EH (cell line): ENCODE measurements around the gene FBN1.

ENCODE experiments used
- DNase-seq: peaks from one replicate; pipeline ENCODE4 v3.0.0-alpha.2; 2015; ENCODE audit warnings: low read depth

The FBN1 gene

GRCh38 chr15:48554112-48554511 is 91.4 kb downstream of the FBN1 start:
- no peak for DNase-seq

DNA sequence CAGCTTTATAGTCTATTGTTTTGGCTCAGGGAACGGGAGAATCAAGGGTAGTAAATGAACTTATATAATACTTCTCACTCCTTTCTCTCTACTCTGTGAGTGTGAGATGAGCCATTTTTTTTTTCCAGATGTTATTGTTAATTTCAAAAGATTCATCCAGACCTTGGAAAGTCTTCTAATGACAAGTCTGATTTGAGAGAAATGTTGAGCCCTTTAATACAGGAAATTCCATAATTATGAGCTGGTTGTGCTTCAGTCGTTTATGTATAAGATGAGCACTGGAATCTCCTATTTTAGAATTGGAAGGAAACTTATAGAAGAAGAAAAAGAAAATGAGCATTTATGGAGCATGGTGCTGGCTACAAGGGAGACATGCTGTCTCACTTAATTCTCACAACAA is 92.0 kb downstream of the FBN1 start:
- peak; percentile 83 for DNase-seq

DNA sequence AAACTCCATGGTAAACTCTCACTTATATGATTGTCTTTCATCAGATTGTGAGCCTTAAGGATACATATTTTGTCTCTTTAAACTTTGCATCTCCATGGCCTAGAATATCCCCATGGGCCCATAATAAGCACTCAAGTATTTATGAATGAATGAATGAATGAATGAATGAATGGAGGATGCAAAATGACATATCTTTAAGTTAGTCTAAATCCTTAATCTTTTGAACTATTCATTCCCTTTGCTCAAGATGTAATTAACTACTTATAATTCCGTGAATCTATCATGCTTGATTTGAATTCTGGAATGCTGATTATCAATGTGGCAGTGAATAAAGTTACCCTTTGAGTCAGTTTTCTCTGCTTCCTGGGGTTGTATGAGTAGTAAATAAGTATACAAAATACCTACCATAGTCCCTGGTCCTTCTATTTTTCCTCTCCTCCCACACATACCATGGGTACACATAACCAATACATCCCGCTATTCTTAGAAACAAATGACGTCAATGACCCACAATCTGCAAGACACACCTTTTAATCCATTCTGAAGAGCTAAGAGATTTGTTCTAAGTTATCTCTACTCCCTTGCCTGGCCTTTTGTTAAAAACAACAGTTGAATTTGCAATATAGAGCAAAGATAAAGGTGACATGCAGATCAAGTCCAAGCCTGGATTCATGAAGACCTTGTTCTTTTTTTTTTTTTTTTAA is 94.5 kb downstream of the FBN1 start:
- DNase-seq: no peak

GRCh38 chr15:48548455-48548854 is 97.1 kb downstream of the FBN1 start:
- no peak for DNase-seq

DNA sequence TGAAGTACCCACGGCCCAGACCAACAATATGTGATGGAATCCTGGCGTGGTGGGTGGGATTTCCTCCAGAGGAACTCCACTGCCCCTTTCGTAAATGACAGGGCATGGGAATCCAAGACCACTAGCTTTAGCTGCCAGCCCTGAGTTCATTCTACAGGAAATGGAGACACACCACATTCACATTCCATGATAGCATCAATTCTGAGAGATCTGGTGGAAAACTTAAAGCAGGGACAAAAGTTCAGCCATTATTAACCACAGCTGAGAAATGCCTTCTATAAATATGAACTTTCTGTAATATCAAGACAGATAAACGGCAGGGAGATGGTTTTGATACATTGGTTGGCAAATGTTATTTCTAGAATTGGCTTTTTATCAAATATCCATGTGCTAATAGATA is 98.2 kb downstream of the FBN1 start:
- peak; percentile 85 for DNase-seq

DNA sequence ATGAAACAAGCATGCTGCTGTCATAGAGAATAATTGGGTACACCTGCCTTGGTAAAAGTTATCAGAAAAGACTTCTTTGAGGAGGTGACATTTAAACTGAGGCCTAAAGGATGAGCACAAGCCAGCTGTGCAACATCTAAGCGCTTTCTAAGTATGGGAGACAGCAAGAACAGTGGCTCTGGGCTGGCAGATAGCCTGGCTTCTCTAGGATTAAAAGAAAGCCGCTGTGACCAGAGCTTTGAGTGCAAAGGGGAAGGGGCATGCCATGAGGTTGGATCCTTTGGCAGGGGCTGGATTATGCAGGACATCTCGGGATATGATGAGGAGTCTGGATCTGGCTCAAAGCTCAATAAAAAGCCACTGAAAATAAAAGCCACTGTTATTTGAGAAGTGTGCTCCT is 99.2 kb downstream of the FBN1 start:
- no peak for DNase-seq

- DNase-seq: peak; percentile 73
These were observed 100.7 kb downstream of the FBN1 start for GRCh38 chr15:48544778-48545177.

DNA sequence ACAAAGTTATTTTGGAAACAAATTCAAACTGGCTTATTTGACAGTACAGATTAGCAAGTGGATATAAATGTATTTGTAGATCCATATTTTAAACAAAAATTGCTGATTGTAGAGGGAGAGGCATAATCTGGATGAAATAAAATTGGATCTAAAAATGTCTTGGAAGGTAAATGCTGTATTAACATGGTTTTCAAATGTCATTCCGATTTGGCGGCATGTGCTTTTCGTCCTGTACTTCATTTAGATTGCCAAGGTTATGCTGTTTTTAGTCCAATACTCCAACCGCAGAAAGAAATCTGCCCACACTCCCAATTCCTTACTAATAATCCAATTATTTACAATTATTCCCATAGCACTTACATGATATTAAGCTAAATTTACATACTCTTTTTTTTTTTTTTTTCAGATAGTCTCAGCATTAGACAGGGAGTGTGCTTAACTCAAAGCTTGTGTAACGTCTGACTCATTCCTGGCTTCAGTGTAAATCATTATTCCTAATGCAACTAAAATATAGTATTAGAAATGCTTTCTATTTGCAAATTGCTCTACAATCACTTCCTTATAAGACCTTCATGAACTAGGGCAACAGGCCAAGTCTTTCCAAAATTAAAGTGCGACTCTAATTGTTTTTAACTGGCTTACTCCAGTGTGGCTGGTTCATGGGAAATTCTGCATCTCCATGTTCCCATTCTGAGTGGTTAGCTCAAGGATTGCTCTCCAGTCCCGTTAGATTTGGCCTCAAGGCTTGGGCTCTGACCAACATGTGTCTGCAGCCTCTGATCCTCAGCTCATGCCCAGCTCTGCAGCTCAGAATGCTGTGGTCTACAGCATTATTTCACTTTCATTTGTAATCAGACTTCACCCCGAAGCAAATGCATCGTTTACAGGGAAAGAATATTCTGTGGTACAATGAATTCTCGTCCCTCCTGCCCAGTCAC is 103.9 kb downstream of the FBN1 start:
- DNase-seq: peak; percentile 97

- DNase-seq: no peak
These were observed 104.8 kb downstream of the FBN1 start for GRCh38 chr15:48540756-48541155.

GRCh38 chr15:48538941-48539340 is 106.6 kb downstream of the FBN1 start:
- no peak for DNase-seq

DNA sequence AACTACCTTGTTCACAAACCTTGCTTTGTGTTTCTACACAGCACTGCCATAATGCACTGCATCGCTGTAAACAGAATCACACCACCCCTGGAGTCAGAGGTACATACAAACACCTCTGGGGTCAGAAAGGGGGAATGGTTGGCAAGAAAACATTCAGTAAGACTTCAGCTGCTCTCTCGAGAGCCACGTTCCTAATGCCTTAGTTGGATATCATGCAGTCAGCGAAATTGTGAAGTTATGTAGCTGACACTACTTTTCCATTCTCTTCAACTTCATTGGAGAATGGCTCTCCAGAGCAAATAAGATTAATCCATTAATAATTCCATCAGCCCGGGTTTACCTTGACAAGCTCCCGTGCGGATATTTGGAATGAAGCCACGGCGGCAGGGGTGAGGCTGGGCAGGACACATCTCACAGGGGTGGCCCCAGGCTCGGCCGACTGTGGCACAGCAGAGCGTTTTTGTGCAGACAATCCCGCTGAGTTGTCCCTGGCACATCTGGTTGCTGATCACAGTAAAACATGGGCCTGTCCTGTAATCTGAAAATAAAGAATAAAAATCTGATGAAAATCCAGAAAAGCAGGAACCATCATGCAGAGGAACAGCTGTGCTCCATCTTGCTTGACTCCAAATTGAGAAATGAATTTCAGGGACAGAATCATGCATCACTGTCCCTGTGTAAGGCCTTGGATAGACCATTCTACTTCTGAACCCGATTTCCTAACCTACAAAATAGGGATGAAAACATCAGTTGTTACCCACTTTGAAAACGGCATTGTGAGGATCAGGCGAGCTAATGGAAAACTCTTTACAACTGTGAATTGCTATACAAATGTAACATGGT is 108.0 kb downstream of the FBN1 start:
- DNase-seq: peak; percentile 58

GRCh38 chr15:48536681-48537091 is 108.8 kb downstream of the FBN1 start:
- DNase-seq: peak; percentile 84

GRCh38 chr15:48533982-48534381 is 111.5 kb downstream of the FBN1 start:
- DNase-seq: peak; percentile 30

GRCh38 chr15:48532946-48533345 is 112.6 kb downstream of the FBN1 start:
- DNase-seq: peak; percentile 31

DNA sequence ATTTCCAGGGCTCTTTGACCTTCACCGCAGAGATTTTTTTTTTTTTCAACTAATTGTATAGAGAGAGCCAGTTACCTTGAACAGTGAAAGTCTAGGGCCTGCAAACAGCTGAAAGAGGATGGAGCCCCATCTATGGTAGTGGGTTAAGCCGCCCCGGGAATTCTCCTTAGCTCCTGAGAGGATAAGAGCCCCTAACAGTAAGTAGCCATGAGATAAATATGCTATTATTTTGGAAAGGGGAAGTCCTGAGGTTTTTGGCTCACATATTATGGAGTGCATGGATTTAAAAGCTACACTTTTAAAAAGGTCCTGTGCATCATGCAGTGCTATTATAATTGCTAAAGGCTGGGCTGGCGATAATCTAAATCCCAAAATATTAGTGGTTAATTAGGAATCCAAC is 115.0 kb downstream of the FBN1 start:
- DNase-seq: no peak

DNA sequence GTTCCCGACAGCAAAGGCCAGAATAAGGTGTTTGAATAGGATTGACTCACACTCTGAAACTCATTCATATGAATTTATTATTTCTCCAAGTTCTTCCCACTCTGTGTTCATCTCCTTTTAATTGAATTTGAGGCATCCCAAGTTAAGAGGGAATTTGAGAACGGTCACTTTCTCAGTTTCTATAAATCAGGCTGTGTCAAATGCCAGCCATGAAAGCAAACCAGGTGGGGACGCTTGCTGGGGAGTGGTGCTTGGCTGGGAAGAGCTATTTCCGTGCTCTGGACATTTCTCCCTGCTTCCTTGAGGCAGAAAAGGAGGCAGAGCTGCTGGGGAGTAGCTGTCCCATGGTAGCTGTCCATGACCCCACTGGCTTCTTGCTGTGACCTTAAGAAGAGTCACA is 116.6 kb downstream of the FBN1 start:
- DNase-seq: no peak

- DNase-seq: no peak
These were observed 118.0 kb downstream of the FBN1 start for GRCh38 chr15:48527517-48527916.

DNA sequence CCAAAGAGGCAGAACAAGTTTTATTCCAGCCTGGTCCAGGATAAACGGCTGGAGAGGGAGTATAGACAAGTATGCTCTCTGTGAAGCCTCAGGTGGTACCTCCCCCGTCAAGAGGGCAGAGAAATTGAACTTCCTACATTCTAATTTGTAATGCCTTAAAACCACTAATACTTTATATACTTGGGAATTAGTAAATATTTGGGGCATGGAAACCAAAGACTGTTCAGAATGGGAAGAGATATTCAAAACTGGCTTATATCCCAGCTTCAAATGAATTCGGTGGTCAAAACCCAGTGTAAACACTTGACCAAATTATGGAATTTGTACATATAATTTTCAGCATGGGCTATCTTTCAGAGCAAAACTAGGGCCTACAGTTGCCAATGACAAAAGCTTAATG is 122.6 kb downstream of the FBN1 start:
- DNase-seq: no peak

- DNase-seq: no peak
These were observed 123.4 kb downstream of the FBN1 start for GRCh38 chr15:48522123-48522522.

DNA sequence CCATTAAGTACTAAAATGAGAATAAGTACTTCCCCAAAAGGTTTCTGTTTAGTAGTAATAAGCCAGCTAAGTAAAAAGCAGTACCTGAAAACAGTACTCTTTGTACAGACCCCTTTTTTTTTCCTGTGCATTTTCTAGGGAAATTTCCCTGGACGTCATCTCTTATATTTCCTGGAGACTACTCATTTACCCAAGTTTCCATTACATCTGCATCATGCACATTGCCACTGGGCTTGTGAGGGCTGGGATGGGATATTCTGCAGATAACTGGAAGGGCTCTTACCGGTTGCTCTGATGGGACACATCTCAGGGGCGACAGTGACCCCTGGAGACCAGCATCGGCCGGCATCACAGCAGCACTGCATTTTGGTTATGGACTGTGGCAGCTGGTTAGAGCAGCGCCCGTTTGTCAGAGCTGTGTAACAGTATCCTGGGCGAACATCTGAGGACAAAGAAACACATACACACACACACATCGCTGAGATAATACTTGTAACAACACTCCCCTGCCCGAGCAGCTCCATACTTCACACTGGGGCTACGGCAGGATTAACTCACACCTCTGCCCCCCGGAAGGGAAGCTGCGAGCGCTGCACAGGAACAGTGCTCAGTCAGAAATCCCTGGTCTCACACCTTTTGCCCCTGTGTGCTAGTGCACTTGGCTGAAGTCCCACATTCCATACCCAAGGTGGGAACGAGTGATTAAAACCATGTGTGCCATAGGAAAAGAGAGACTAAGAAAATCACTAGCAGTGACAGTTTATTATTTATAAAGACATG is 124.9 kb downstream of the FBN1 start:
- no peak for DNase-seq

- DNase-seq: no peak
These were observed 129.4 kb downstream of the FBN1 start for GRCh38 chr15:48516121-48516520.

GRCh38 chr15:48515500-48515899 is 130.0 kb downstream of the FBN1 start:
- no peak for DNase-seq
